Measurements from ENCODE around the gene TNFRSF21. TPM values are rescaled to one million over a fixed set of nuclear protein-coding genes. Genes with fewer than 3 reads are reported as not detected.
A peak's percentile ranks its signal among the peaks of the same experiment; 100 is the strongest.

TNFRSF21 gene
- total RNA-seq, 1 donor from 2014 or later: 28.9 TPM

DNA sequence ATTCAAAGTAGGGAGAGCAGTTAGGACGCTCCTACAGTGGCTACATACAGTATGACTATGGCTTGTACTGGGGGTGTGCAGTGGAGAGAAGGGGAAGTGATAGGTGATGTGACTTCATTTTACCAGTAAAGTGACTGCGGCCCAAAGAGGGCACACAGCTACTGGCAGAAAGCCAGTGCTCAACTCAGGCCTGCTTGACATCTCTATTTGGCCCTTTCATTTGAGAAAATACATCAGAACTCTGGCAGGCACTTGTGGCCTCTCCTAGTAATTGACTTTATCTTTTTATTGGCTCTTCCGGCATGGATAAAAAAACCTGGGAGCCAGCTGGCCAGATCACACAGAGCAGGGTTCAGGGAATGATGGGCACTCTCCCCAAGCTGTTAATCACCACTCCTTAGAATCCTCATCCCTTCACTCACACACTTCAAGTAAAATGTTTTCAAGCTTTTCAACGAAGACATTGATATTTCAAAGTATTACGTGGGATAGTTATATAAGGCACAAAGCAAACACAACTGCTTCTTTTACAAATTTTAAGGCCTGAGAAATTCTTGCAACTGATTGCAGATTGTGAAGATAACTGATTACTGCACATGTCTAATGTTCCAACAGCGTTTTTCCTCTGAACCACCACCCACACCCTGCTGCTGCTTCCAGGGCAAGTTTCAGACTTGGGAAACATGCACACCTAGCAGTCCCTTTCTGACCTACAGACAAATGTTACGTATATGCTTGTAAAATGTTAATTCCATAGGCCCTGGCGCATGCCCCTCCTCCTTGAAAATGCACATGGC lies 73.5 kb downstream of the TNFRSF21 start:
- DNase-seq: no peak
- TF ChIP-seq, protein P1, sequence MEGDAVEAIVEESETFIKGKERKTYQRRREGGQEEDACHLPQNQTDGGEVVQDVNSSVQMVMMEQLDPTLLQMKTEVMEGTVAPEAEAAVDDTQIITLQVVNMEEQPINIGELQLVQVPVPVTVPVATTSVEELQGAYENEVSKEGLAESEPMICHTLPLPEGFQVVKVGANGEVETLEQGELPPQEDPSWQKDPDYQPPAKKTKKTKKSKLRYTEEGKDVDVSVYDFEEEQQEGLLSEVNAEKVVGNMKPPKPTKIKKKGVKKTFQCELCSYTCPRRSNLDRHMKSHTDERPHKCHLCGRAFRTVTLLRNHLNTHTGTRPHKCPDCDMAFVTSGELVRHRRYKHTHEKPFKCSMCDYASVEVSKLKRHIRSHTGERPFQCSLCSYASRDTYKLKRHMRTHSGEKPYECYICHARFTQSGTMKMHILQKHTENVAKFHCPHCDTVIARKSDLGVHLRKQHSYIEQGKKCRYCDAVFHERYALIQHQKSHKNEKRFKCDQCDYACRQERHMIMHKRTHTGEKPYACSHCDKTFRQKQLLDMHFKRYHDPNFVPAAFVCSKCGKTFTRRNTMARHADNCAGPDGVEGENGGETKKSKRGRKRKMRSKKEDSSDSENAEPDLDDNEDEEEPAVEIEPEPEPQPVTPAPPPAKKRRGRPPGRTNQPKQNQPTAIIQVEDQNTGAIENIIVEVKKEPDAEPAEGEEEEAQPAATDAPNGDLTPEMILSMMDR (IDR thresholded peaks at IDR 0.05): no peak
- Histone ChIP-seq H3K4me1 (peaks cover 13% of the 10 kb centered on the region), H3K27ac (no peak overlapping the region), H3K9me3 (no peaks in the 10 kb centered on the region), H3K4me3 (no peak overlapping the region), H3K27me3 (no peaks in the 10 kb centered on the region), H3K36me3 (peaks cover 13% of the 10 kb centered on the region)
- peak; percentile 68 for ATAC-seq
- intact Hi-C loops (cut with DNase I): no loop called here

DNA sequence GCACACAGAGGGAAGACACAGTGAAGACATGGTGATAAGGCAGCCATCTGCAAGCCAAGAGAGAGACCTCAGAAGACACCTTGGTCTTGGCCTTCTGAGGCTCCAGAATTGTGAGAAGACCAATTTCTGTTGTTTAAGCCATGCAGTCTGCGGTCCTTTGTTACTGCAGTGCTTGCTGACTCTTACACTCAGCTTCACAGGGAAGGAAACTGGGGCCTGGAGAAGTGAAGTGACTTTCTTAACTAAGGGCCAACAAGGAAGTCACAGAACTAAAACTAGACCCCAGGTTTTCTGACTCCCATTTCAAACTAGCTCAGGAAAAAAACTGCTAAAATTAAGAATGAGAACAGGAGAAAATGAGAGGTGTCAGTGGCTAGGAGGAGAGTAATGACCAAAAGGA lies 74.3 kb downstream of the TNFRSF21 start:
- intact Hi-C loops (cut with DNase I): no loop called here
- Histone ChIP-seq H3K9me3 (no peaks in the 10 kb centered on the region), H3K4me3 (no peak overlapping the region), H3K27me3 (no peaks in the 10 kb centered on the region), H3K36me3 (peaks cover 13% of the 10 kb centered on the region), H3K27ac (no peak overlapping the region), H3K4me1 (peaks cover 13% of the 10 kb centered on the region)
- TF ChIP-seq, protein P1 (IDR thresholded peaks at IDR 0.05): no peak
- no peak for ATAC-seq
- no peak for DNase-seq

DNA sequence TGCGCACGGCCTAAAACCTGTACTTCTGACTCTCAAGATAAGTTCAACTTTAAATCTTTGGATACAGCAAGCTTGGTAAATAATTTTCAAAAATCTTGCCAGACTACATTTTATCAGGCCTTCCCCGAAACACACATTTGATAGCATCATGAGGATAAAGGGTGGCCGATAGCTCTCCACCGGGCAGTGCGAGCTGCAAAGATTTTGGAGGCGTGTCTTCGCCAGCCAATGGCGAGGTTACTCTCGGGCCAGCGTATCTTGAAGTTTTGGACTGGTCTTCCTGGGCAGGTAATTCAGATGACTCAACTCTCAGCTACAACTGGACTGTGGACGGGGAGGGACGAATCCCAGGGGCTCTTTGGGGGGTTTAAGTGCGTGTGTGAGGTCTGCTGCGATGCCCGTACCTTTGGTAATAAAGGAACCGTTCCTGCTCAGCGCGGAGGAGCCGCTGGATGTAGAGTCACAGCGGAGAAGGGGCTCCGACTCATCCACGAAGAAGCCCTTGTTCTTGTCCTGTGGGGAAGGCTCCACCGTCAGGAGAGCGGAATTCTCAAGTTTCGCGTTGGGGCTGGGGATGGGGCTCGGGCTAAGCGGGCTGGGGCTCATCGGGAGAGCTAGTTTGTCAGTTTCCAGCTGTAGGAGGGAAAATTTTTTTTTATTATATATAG lies 75.3 kb downstream of the TNFRSF21 start:
- H3K4me1 ChIP-seq: peaks cover 13% of the 10 kb centered on the region
- H3K4me3 ChIP-seq: no peak overlapping the region
- H3K27ac ChIP-seq: no peak overlapping the region
- ATAC-seq (peak; percentile 48), DNase-seq (no peak)
- H3K27me3 ChIP-seq: no peaks in the 10 kb centered on the region
- intact Hi-C loops (cut with DNase I): no loop called here
- TF ChIP-seq, protein P1 (IDR thresholded peaks at IDR 0.05): no peak
- peaks cover 13% of the 10 kb centered on the region for H3K36me3 ChIP-seq
- no peaks in the 10 kb centered on the region for H3K9me3 ChIP-seq

DNA sequence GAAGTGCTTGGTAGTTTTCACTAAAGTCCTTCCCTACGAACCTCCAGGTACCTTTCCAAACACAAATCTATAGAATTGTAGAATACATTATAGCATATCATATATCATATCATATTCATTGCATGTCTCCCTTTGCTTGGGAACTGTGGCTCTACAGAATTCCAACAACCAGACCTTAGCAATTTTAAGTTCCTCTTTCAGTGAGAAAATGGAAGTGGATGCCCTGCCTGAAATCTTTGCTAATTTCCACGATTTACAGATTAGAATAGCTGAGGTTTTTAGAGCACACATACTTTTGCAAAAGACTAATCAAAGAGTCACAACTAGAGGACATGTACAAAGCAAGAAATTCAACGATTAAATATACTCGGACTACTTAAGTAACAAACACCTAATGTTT lies 78.6 kb downstream of the TNFRSF21 start:
- no peak overlapping the region for H3K4me3 ChIP-seq
- DNase-seq (no peak), ATAC-seq (no peak)
- intact Hi-C loops (cut with DNase I): no loop called here
- H3K4me1 ChIP-seq: peaks cover 5% of the 10 kb centered on the region
- TF ChIP-seq, protein P1 (IDR thresholded peaks at IDR 0.05): no peak
- no peaks in the 10 kb centered on the region for H3K9me3 ChIP-seq
- H3K36me3 ChIP-seq: peaks cover 13% of the 10 kb centered on the region
- no peaks in the 10 kb centered on the region for H3K27me3 ChIP-seq
- H3K27ac ChIP-seq: no peak overlapping the region

DNA sequence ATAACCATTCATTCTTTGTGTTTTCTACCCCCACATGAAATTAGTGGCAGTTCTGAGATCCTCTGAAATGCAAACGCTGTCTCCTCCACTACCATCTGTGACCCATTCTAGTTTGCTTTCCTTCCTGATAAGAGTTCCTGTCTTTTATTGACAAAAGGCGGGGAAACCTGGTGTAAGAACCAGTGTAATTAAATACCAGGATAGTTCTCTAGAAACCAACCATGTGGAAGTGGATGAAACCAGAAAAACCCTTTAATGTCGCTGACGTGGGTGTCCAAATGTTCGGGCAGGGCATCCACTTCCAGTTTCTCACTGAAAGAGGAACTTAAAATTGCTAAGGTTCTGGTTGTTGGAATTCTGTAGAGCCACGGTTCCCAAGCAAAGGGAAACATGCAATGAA lies 79.1 kb downstream of the TNFRSF21 start:
- no peaks in the 10 kb centered on the region for H3K27me3 ChIP-seq
- no peak overlapping the region for H3K27ac ChIP-seq
- H3K4me3 ChIP-seq: no peak overlapping the region
- TF ChIP-seq, protein P1 (IDR thresholded peaks at IDR 0.05): no peak
- no peaks in the 10 kb centered on the region for H3K4me1 ChIP-seq
- peaks cover 13% of the 10 kb centered on the region for H3K36me3 ChIP-seq
- ATAC-seq: peak; percentile 77
- DNase-seq: no peak
- intact Hi-C loops (cut with DNase I): no loop called here
- no peaks in the 10 kb centered on the region for H3K9me3 ChIP-seq
